ENCODE results near the gene NT5C1B.

GRCh38 chr2:18536697-18537096, 52.7 kb downstream of the NT5C1B start:
- TF ChIP-seq JUND (IDR thresholded peaks at IDR 0.05; ENCODE audit: low read depth, low read length) (no peak), SRF (IDR thresholded peaks at IDR 0.05; ENCODE audit: low read depth in 2 of 2, low read length in 2 of 2) (no peak), USF2 (IDR thresholded peaks at IDR 0.05; ENCODE audit: borderline replicate concordance, low read depth, low read length) (no peak), CTCF (IDR thresholded peaks at IDR 0.05 in 2 of 3, conservative IDR thresholded peaks at IDR 0.05 in 1 of 3; ENCODE audit: control insufficient read depth in 2 of 3, extremely low read depth in 1 of 3, insufficient read depth in 1 of 3, low read depth in 3 of 3, low read length in 3 of 3) (no peak), PAX8 (IDR thresholded peaks at IDR 0.05) (no peak)

All from GM12878 (cell line).